Measurements from ENCODE around the gene NUP188. TPM values are rescaled to one million over a fixed set of nuclear protein-coding genes. Genes with fewer than 3 reads are reported as not detected.

The NUP188 gene
- total RNA-seq, 1 experiment from 2014 or later = 52.0 TPM

Other genes with a start within 250 kb of the NUP188 start
- 7.8 and 9.4 TPM in 2 replicates for gene PKN3, start 245.2 kb upstream of the NUP188 start, total RNA-seq (2014; rRNA removed)
- 82.4 and 86.1 TPM in 2 replicates for gene ZDHHC12, start 223.6 kb upstream of the NUP188 start, total RNA-seq (2014; rRNA removed)
- 14.8 and 20.6 TPM in 2 replicates for gene ZER1, start 175.8 kb upstream of the NUP188 start, total RNA-seq (2014; rRNA removed)
- gene TBC1D13, start 160.4 kb upstream of the NUP188 start, total RNA-seq (2014; rRNA removed) = 15.0 and 18.8 TPM in 2 replicates
- gene ENDOG, start 129.2 kb upstream of the NUP188 start, total RNA-seq (2014; rRNA removed) = 37.0 and 51.5 TPM in 2 replicates
- gene SPOUT1, start 117.9 kb upstream of the NUP188 start, total RNA-seq (2014; rRNA removed) = 27.2 and 30.5 TPM in 2 replicates
- 7.4 and 12.9 TPM in 2 replicates for gene KYAT1, start 65.7 kb upstream of the NUP188 start, total RNA-seq (2014; rRNA removed)
- 58.9 and 65.5 TPM in 2 replicates for gene LRRC8A, start 65.6 kb upstream of the NUP188 start, total RNA-seq (2014; rRNA removed)
- 1.6 TPM in 1 of 2 replicates, not detected in the other for gene PHYHD1, start 26.7 kb upstream of the NUP188 start, total RNA-seq (2014; rRNA removed)
- gene DOLK, start 96 bp upstream of the NUP188 start, total RNA-seq (2014; rRNA removed) = 17.9 and 23.7 TPM in 2 replicates
- gene SH3GLB2, start 80.6 kb downstream of the NUP188 start, total RNA-seq (2014; rRNA removed) = 44.1 and 60.4 TPM in 2 replicates
- 29.6 TPM in 2 replicates for gene MIGA2, start 88.9 kb downstream of the NUP188 start, total RNA-seq (2014; rRNA removed)
- 27.3 and 37.1 TPM in 2 replicates for gene DOLPP1, start 133.4 kb downstream of the NUP188 start, total RNA-seq (2014; rRNA removed)
- gene CRAT, start 163.1 kb downstream of the NUP188 start, total RNA-seq (2014; rRNA removed) = 12.8 and 16.1 TPM in 2 replicates
- 138 and 154 TPM in 2 replicates for gene PTPA, start 163.7 kb downstream of the NUP188 start, total RNA-seq (2014; rRNA removed)
- 42.8 and 46.1 TPM in 2 replicates for gene IER5L, start 230.6 kb downstream of the NUP188 start, total RNA-seq (2014; rRNA removed)